ENCODE data around the gene IGFN1. TPM values are rescaled to one million over a fixed set of nuclear protein-coding genes. Genes with fewer than 3 reads are reported as not detected.

The IGFN1 gene
- total and polyA plus RNA-seq, 2 of the 8 experiments (the other 6 are each of a cell fraction or from before 2014, with no cell fraction given) = not detected

GRCh38 chr1:201264554-201264953, 73.9 kb downstream of the IGFN1 start (continued):
- no peak for TF ChIP-seq RFX5 (IDR thresholded peaks at IDR 0.05; ENCODE audit: borderline replicate concordance, low read depth, low read length)
- no peak for TF ChIP-seq POLR2A (IDR thresholded peaks at IDR 0.05; ENCODE audit: control extremely low read depth in 1 of 2, low read depth in 2 of 2, low read length in 2 of 2)
- no peak for TF ChIP-seq SP1 (IDR thresholded peaks at IDR 0.05; ENCODE audit: low read depth, low read length)
- no peak for TF ChIP-seq CHD7 (IDR thresholded peaks at IDR 0.05; ENCODE audit: insufficient replicate concordance, low read length)
- no peak for TF ChIP-seq SIX5 (IDR thresholded peaks at IDR 0.05; ENCODE audit: low read depth, low read length)

All from H1 (cell line).